ENCODE measurements around the gene S100Z. TPM values are rescaled to one million over a fixed set of nuclear protein-coding genes. Genes with fewer than 3 reads are reported as not detected.
A peak's percentile ranks its signal among the peaks of the same experiment; 100 is the strongest.

S100Z gene
- total RNA-seq, 1 donor from 2014 or later: not detected

GRCh38 chr5:76836181-76836580 is 13.6 kb upstream of the S100Z start:
- H3K27me3 Mint-ChIP-seq (ENCODE audit: insufficient read depth, low read depth): peaks cover 2% of the 10 kb centered on the region
- Histone ChIP-seq H3K9ac (no peak overlapping the region), H3K4me3 (no peak overlapping the region), H3K27me3 (no peaks in the 10 kb centered on the region), H3K36me3 (no peaks in the 10 kb centered on the region), H3K79me2 (ENCODE audit: low read depth) (peaks cover 4% of the 10 kb centered on the region), H4K20me1 (ENCODE audit: low read depth) (no peaks in the 10 kb centered on the region), H3K9me3 (ENCODE audit: low read depth) (no peaks in the 10 kb centered on the region), H3K4me1 (peaks cover 3% of the 10 kb centered on the region), H3K4me2 (no peak overlapping the region), H3F3A (ENCODE audit: low read depth) (peaks cover 10% of the 10 kb centered on the region), H2AFZ (replicated peaks) (no peak overlapping the region), H3K27ac (no peak overlapping the region)
- no peaks in the 10 kb centered on the region for H3K9me3 Mint-ChIP-seq
- TF ChIP-seq EZH2 (IDR thresholded peaks at IDR 0.05) (no peak), CTCF (IDR thresholded peaks at IDR 0.05) (no peak), EZH2phosphoT487 (IDR thresholded peaks at IDR 0.05) (no peak)
- H3K36me3 Mint-ChIP-seq: no peaks in the 10 kb centered on the region
- DNase-seq (ENCODE audit: low spot score): no peak
- H3K4me1 Mint-ChIP-seq: peaks cover 8% of the 10 kb centered on the region
- no peak overlapping the region for H3K4me3 Mint-ChIP-seq
- no peak overlapping the region for H3K27ac Mint-ChIP-seq

GRCh38 chr5:76836585-76836984 is 13.2 kb upstream of the S100Z start:
- H3K27ac Mint-ChIP-seq: no peak overlapping the region
- H3K4me3 Mint-ChIP-seq: no peak overlapping the region
- H3K4me3 ChIP-seq: no peak overlapping the region
- H3K27me3 Mint-ChIP-seq (ENCODE audit: insufficient read depth, low read depth): peaks cover 2% of the 10 kb centered on the region
- H3K27ac ChIP-seq: no peak overlapping the region
- H3F3A ChIP-seq (ENCODE audit: low read depth): peaks cover 8% of the 10 kb centered on the region
- H3K4me1 ChIP-seq: peaks cover 3% of the 10 kb centered on the region
- no peaks in the 10 kb centered on the region for H3K27me3 ChIP-seq
- H3K4me1 Mint-ChIP-seq: peaks cover 8% of the 10 kb centered on the region
- H3K79me2 ChIP-seq (ENCODE audit: low read depth): peaks cover 4% of the 10 kb centered on the region
- no peak overlapping the region for H3K4me2 ChIP-seq
- H3K36me3 ChIP-seq: no peaks in the 10 kb centered on the region
- DNase-seq (ENCODE audit: low spot score): no peak
- H2AFZ ChIP-seq (replicated peaks): no peak overlapping the region
- H3K9ac ChIP-seq: no peak overlapping the region
- no peaks in the 10 kb centered on the region for H3K9me3 ChIP-seq (ENCODE audit: low read depth)
- H4K20me1 ChIP-seq (ENCODE audit: low read depth): no peaks in the 10 kb centered on the region
- no peak for TF ChIP-seq EZH2 (IDR thresholded peaks at IDR 0.05)
- TF ChIP-seq CTCF (IDR thresholded peaks at IDR 0.05): no peak
- TF ChIP-seq EZH2phosphoT487 (IDR thresholded peaks at IDR 0.05): no peak
- no peaks in the 10 kb centered on the region for H3K9me3 Mint-ChIP-seq
- H3K36me3 Mint-ChIP-seq: no peaks in the 10 kb centered on the region

GRCh38 chr5:76838481-76839261 is 11.1 kb upstream of the S100Z start:
- peaks cover 2% of the 10 kb centered on the region for H3K27me3 Mint-ChIP-seq (ENCODE audit: insufficient read depth, low read depth)
- Histone ChIP-seq H3K4me1 (peaks cover 3% of the 10 kb centered on the region), H3K4me2 (no peak overlapping the region), H3K27ac (no peak overlapping the region), H3K36me3 (no peaks in the 10 kb centered on the region), H3K9me3 (ENCODE audit: low read depth) (no peaks in the 10 kb centered on the region), H3F3A (ENCODE audit: low read depth) (peaks cover 8% of the 10 kb centered on the region), H4K20me1 (ENCODE audit: low read depth) (no peaks in the 10 kb centered on the region), H2AFZ (replicated peaks) (peak overlapping the region; percentile 26), H3K4me3 (no peak overlapping the region), H3K27me3 (no peaks in the 10 kb centered on the region), H3K79me2 (ENCODE audit: low read depth) (no peaks in the 10 kb centered on the region), H3K9ac (no peak overlapping the region)
- H3K4me1 Mint-ChIP-seq: peaks cover 4% of the 10 kb centered on the region
- peaks cover 3% of the 10 kb centered on the region for H3K9me3 Mint-ChIP-seq
- no peak for DNase-seq (ENCODE audit: low spot score)
- peak overlapping the region; percentile 38 for H3K27ac Mint-ChIP-seq
- H3K36me3 Mint-ChIP-seq: no peaks in the 10 kb centered on the region
- no peak for TF ChIP-seq EZH2 (IDR thresholded peaks at IDR 0.05)
- no peak for TF ChIP-seq CTCF (IDR thresholded peaks at IDR 0.05)
- no peak for TF ChIP-seq EZH2phosphoT487 (IDR thresholded peaks at IDR 0.05)
- peak overlapping the region; percentile 15 for H3K4me3 Mint-ChIP-seq
